Fibroblast of mammary gland (primary cell): ENCODE data around the gene PEX11A.
"Not testable (repeated sequence)": the region's sequence is repeated elsewhere in the genome, so short reads cannot be mapped to it uniquely, and the experiment has no call there.

Source experiments
- DNase-seq: peaks from one replicate; pipeline ENCODE4 v3.0.0-alpha.2; 2010; ENCODE audit warnings: low read depth
- H3K4me3 ChIP-seq: 2 replicates; pipeline ENCODE4 v1.5.1; 2011; ENCODE audit warnings: low read depth, mild to moderate bottlenecking, low read length, moderate library complexity; ENCODE audit not compliant: control insufficient read depth
- CTCF ChIP-seq: conservative IDR thresholded peaks from 2 replicates; pipeline ENCODE4 v1.5.1; 2011; ENCODE audit warnings: low read depth, low read length, inconsistent platforms; ENCODE audit not compliant: control insufficient read depth, insufficient read depth

Gene PEX11A

GRCh38 chr15:89693696-89694095 is 3.1 kb upstream of the PEX11A start:
- no peak for TF ChIP-seq CTCF
- H3K4me3 ChIP-seq = no peak overlapping the region
- DNase-seq = no peak

GRCh38 chr15:89693091-89693490 is 2.5 kb upstream of the PEX11A start:
- H3K4me3 ChIP-seq = no peak overlapping the region
- DNase-seq = no peak
- TF ChIP-seq CTCF = no peak

GRCh38 chr15:89689930-89690275 is 651 bp downstream of the PEX11A start:
- H3K4me3 ChIP-seq = peak overlapping the region; percentile 93
- not testable (repeated sequence) for DNase-seq

GRCh38 chr15:89686522-89686921 is 4.0 kb downstream of the PEX11A start:
- no peak overlapping the region for H3K4me3 ChIP-seq
- no peak for DNase-seq
- no peak for TF ChIP-seq CTCF

GRCh38 chr15:89685995-89686394 is 4.6 kb downstream of the PEX11A start:
- TF ChIP-seq CTCF = no peak
- no peak overlapping the region for H3K4me3 ChIP-seq
- DNase-seq = no peak

GRCh38 chr15:89681146-89681545 is 9.4 kb downstream of the PEX11A start:
- DNase-seq = no peak
- no peak for TF ChIP-seq CTCF
- H3K4me3 ChIP-seq = no peak overlapping the region

- H3K4me3 ChIP-seq = no peak overlapping the region
- peak; percentile 95 for DNase-seq
These were observed 10.2 kb downstream of the PEX11A start for GRCh38 chr15:89680282-89680873.

More at GRCh38 chr15:89680282-89680873, 10.2 kb downstream of the PEX11A start:
- TF ChIP-seq CTCF = no peak
